Activated CD8-positive, alpha-beta memory T cell treated with anti-CD3 and anti-CD28 coated beads, Interleukin-2, amount 50 U/mL, for 1 hour (primary cell): ENCODE results near the gene MPHOSPH10.
A peak's percentile ranks its signal among the peaks of the same experiment; 100 is the strongest.
"Not testable (repeated sequence)": the region's sequence is repeated elsewhere in the genome, so short reads cannot be mapped to it uniquely, and the experiment has no call there.

Experiments
- DNase-seq: peaks from one replicate; pipeline ENCODE4 v3.0.0-alpha.2; 2020; ENCODE audit errors: extremely low read depth

The MPHOSPH10 gene, protein sequence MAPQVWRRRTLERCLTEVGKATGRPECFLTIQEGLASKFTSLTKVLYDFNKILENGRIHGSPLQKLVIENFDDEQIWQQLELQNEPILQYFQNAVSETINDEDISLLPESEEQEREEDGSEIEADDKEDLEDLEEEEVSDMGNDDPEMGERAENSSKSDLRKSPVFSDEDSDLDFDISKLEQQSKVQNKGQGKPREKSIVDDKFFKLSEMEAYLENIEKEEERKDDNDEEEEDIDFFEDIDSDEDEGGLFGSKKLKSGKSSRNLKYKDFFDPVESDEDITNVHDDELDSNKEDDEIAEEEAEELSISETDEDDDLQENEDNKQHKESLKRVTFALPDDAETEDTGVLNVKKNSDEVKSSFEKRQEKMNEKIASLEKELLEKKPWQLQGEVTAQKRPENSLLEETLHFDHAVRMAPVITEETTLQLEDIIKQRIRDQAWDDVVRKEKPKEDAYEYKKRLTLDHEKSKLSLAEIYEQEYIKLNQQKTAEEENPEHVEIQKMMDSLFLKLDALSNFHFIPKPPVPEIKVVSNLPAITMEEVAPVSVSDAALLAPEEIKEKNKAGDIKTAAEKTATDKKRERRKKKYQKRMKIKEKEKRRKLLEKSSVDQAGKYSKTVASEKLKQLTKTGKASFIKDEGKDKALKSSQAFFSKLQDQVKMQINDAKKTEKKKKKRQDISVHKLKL

DNA sequence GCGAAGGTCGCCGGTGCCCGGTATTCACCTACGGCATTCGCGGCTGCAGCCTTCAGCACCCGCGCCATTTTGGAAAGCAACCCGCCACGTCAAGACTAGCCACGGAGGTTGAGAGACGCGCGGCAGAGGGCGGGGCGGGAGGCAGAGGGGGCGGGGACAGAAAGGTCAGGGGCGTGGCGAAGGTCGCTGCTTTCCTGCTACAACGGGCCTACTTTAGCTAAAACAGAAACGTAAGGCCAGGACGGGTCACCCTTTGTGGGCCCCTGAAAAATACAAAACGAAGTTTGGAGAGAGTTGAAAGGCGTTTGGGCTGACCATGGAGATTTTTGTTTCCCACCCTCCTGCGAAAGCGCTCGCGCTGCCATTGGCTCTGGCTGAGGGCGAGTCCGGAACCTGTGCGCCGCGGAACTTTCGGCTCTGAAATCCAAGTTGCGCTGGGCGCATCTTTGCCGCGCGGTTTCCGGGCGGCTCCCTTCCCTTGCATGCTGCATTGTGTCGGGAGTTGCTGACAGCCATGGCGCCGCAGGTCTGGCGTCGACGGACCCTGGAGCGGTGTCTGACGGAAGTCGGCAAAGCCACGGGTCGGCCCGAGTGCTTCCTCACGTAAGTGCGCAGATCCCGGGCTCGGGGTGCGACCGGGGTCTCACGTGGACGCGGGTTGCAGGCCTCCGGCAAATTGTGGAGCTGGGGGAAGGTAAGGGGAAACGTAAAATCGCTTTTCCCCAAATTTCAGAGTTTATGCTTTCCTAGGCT, at the start of gene MPHOSPH10, which contains the start of gene MCEE:
Gene MPHOSPH10 (plus strand): TSS at position 483 of the 753 bp plus-strand sequence. CDS start 32 bp downstream, at position 515.
Gene MCEE (minus strand): TSS at position 78 of the 753 bp plus-strand sequence. CDS start 10 bp downstream, at position 68.
- DNase-seq: peak; percentile 68

DNA sequence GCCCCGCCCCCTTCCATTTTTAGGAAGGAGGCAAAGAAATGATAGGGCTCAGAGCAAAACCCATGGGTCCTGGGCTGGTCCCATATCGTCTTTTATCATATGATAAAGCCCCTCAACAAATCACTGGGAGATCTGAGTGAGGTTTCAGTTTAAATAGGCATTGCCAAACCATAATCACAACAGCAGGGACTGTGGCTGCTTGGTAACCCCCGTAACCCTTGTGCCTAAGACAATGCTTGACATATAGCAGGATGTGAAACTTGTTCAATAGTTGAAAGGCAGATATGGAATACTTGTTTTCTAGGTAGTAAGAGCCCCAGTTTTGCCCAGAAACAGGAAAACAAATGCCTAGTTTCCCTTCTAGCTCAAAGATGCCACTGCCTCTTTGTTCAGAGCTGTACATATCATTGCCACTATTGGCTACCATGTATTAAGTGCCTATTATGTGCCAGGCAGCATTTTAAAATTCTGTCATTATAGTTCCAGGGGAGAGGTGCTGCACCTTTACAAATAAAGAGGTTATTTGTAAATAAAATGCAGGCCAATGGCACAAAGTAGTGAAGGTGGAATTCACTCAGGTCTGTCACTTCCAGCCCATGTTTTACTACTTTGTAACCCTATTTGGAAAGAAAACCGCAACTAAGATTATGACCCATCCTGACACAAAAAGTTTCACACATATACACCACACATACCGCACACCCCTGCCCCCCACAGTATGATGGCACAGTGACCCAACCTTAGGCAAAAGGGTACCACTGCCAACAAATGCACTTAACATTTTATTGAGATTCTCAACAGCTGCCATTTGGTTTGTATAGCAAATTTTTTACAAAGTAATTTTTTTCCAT, 47.8 kb upstream of the MPHOSPH10 start:
- DNase-seq: no peak

DNA sequence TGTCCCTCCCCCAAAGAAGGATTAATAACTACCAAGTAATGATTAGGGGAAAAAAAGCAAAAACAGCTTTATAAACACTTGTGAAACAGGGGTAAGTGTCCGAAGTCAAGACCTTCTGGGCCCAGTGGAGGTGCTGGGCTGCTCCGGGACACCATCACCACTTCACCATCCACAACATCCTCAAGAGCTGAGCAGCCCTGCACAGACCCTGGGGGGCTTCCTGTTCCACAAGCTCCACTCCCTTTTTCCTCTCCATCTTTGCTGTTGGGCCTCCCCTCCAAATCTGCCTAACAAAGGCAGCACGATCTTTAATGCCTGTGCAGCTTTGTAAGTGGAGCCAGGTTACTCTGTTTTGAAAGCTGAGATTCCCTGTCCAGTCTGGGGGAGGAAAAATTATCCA, 47.1 kb upstream of the MPHOSPH10 start:
- not testable (repeated sequence) for DNase-seq

DNA sequence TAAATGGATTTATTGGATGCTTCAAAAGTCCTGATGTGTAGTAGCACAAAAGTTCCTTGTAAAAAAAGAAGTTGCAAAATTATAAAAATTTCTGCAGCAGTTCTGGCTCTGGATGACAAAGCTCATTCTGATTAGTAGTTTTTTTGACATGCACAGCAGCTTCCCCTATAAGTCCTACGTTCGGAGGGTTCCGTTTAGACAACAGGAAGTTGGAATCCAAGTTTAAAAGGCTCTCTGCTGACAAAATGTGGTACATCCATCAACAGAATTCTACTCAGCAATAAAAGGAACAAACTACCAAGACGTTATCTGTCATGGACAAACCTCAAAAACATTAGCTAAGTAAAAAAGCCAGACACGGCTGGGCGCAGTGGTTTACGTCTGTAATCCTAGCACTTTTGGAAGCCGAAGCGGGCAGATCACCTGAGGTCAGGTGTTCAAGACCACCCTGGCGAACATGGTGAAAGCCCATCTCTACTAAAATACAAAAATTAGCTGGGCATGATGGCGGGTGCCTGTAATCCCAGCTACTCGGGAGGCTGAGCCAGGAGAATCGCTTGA, 46.6 kb upstream of the MPHOSPH10 start:
- DNase-seq: not testable (repeated sequence)

DNA sequence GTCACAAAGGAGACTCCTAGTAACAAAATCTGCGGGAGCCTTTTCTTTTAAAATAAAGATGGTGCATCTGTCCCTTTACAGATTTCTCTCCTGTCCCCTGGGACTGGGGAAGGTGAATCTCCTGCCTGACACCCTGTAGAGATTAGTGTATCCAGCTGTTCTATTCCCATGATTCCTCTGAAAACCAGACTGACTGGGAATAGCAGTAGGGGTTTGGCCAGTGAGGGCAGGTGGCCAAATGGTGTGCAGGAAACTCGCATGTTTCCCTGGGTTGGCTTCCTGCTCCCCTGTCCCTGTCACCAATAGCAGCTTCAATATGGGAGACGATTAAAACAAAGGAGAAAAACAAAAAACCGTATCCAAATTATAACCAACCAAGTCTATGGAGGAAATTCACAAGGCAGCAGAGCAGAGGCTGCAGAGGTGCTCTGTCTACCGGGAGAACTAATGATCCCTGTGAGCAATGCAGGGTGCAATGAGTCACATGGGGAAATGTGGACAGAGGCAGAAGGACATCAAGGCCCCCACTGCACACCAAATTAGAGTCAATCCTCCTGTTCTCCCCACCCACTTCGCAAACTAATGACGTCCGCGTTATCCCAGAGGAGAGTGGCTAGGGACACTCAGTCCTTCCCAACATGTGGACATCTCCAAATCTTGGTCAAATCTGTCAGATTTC, 45.0 kb upstream of the MPHOSPH10 start:
- not testable (repeated sequence) for DNase-seq

DNA sequence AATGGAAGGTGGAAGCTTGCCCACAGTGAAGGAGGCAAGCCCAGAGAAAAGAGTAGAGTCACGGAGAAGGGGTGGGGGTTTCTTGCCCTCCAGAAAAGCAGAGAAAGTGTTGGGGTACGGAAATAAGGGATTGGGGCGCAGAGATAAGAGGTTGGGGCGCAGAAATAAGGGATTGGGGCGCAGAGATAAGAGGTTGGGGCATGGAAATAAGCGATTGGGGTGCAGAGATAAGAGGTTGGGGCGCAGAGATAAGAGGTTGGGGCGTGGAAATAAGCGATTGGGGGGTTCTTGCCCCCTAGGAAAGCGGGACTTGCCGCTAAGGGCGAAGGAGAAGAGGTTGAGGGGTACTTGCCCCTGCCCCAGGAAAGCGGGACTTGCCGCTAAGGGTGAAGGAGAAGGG, 41.0 kb upstream of the MPHOSPH10 start:
- not testable (repeated sequence) for DNase-seq

DNA sequence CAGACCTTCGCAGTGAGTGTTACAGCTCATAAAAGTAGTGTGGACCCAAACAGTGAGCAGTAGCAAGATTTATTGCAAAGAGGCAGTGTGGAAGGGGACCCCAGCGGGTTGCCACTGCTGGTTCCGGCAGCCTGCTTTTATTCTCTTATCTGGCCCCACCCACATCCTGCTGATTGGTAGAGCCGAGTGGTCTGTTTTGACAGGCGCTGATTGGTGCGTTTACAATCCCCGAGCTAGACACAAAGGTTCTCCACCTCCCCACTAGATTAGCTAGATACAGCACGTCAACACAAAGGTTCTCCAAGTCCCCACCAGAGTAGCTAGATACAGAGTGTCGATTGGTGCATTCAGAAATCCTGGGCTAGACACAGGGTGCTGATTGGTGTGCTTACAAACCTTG, 38.6 kb upstream of the MPHOSPH10 start:
- DNase-seq: not testable (repeated sequence)

DNA sequence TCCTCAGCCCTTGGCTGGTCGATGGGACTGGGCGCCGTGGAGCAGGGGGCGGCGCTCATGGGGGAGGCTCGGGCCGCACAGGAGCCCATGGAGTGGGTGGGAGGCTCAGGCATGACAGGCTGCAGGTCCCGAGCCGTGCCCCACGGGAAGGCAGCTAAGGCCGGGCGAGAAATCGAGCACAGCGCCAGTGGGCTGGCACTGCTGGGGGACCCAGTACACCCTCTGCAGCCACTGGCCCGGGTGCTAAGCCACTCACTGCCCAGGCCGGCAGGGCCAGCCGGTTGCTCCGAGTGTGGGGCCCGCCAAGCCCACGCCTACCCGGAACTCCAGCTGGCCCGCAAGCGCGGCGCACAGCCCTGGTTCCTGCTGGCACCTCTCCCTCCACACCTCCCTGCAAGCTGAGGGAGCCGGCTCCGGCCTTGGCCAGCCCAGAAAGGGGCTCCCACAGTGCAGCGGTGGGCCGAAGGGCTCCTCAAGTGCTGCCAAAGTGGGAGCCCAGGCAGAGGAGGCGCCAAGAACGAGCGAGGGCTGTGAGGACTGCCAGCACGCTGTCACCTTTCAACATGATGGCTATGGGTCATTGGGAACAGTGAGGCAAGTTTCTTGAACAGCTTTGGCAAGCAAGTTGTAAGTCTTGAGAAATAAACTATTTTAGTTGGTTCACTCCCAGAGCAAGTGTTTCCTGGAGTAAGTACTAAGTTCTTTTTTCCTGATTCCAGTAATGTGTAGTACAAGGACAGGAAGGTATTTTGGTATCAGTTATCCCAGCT, 37.8 kb upstream of the MPHOSPH10 start:
- not testable (repeated sequence) for DNase-seq

DNA sequence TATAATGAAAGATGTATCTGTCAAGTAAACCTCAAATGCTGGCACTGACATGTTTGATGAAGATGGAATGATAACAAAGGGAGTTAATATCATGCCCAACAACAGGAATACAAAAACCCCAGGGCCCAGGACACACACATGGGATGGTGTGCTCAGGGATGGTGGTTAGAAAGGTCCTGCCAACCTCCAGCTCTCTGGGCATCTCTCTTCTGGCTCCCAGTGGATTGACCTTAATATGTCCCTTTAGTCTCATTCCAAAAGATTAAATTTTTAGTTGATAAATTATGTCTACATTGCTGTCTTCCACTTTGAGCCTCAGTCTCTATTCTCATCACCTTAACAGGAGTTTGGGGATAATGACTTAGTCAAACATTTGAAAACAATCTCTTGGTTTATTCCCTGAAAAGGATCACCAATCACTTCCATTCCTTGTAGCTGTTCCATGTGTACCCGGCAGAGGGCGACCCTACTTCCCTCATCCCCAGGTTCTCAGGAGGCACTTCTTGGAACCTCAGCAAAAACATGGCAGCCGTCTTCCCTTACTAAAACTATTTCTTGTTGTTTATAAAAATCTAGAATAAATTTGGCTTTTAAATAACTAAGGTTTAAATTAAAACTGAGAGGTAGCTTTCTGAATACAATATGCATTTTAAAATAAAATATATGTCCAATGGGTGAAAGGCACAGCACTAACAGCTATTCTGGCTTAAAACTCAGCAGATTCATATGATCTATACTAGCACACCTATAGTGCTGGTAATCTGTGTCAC, 30.1 kb upstream of the MPHOSPH10 start:
- DNase-seq: no peak

DNA sequence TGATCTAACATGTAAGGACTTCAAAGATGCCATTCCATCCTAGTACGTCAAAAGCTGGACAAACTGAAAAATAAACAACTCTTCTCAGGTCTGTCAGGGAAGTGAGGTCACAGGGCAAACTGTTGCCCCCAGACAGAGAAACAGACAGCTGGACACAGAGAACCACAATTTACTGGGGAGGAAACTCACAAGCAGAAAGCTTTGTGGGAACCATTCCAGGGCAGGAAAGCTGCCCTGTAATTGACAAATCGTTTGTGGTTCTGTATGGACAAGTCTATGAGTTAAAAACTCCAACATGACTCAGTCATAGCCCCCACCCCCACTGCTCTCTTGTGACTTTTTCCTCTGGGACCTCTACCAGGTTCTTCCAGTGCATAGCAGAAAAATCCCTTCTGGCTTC, 28.8 kb upstream of the MPHOSPH10 start:
- no peak for DNase-seq

DNA sequence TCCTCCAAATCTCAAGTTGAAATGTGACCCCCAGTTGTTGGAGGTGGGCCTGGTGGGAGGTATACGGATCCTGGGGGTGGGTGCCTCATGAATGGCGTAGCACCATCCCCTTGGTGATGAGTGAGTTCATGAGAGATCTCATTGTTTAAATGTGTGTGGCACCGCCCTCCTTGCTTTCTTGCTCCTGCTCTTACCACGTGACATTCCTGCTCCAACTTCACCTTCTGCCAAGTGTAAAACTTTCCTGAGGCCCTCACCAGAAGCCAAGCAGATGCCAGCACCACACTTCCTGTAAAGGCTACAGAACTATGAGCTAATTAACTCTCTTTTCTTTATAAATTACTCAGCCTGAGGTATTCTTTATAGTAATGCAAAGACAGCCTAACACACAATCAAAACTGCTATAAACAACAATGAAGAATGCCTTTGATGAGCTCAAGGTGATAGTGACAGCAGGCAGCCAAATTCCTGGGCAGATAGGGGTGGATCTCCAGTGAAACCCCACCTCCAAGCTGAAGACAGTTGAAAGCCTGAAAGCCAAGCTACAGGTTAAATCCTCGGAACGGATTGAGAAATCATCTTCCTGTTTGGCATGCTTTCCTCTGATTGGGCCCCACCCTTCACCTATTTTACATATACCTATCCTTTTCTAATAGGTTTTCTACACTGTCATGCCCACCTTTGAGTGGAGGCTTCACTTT, 27.3 kb upstream of the MPHOSPH10 start:
- DNase-seq: no peak

DNA sequence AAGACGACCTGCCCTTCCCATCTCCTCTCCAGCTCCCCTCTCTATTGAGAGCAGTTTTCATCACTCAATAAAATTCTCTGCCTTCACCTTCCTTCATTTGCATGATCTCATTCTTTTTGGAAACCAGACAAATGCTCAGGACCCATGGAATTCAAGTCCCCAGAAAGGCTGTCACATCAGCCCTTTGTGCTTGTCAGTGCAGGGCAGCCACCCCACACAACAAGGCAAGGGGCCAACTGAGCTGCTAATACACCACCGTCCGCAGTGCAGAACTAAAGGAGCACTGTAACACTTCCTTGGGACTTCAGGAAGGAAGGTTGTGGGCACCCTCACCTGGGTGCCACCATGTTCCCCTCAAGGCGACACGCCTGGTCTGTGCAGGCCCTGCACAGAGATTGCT, 26.6 kb upstream of the MPHOSPH10 start:
- DNase-seq: no peak

DNA sequence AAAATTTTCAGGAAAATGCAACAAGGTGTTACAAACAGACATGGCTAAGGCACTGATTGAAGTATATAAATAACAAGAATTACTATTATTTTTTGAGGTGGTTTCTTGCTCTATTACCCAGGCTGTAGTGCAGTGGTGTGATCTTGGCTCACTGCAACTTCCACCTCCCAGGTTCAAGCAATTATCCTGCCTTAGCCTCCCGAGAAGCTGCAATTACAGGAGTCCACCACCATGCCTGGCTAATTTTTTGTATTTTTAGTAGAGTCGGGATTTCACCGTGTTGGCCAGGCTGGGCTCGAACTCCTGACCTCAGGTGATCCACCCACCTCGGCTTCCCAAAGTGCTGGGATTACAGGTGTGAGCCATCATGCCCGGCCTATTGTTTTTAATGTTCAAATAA, 24.0 kb upstream of the MPHOSPH10 start:
- not testable (repeated sequence) for DNase-seq

DNA sequence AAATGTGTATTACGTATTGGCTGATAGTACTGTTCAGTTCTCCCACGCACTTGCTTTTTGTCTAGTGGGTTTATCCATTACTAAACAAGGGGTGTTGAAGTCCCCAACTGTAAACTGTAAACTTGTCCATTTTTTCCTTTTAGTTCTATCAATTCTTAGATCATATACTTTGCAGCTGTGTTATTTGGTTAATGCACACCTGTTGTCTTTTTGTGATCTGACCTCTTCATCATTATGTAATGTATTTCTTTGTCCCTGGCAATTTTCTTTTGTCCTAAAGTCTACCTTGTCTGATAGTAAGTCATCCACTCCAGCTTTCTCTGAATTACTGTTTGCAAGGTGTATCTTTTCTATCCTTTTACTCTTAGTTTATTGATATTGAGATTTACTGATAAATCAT, 22.3 kb upstream of the MPHOSPH10 start:
- DNase-seq: no peak

DNA sequence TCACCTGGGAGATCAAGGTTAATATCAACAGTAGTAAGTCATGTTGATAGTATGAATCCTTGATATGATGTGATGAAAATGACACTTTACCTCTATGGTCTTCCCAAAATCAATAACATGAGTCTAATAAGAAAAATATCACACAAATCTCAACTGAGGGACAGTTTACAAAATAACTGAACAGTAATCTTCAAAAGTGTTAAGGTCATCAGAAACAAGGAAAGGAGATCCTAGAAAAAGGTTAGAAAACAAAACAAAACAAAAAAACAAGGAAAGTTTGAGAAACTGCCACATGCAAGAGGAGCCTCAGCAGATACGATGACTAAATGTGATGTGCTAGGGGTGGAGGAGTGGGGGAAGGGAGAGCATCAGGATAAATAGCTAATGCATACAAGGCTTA, 16.6 kb upstream of the MPHOSPH10 start:
- no peak for DNase-seq

DNA sequence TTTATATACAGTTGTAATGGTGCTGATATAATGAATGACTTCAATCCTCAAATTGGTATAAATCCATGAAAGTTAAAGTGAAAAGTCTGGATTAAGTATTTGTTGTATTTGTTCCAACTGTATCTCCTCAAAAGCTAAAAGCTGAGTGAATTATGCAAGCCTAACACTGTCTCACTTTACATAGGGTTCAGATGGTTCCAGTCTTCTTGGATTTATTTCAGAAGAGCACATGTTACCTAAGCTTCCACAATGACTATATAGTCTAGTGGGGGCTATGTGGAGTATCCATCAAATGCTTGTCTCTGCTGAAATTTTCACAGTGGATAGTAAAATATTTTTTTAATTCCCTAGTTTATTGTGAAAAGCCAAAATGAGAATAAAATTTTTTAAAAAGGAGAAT, 13.4 kb upstream of the MPHOSPH10 start:
- DNase-seq: no peak

DNA sequence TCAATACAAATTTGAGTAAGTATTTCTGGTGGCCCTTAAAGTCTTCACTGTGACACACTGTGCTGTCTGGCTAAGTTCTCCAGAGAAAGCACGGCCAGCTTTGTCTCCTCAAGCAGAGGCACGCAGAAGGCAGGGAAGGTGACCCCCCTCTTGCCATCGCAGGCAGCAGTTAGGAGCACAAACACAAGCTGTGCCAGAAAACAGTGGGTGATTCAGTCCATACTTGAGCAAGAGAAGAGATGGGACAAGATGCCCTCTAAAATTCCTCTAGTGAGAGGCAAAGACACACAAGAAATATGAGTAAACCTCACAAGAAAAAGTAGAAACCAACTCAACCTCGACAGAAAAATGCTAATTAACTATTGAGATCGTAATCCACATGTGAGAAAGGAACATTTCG, 10.2 kb upstream of the MPHOSPH10 start:
- no peak for DNase-seq

DNA sequence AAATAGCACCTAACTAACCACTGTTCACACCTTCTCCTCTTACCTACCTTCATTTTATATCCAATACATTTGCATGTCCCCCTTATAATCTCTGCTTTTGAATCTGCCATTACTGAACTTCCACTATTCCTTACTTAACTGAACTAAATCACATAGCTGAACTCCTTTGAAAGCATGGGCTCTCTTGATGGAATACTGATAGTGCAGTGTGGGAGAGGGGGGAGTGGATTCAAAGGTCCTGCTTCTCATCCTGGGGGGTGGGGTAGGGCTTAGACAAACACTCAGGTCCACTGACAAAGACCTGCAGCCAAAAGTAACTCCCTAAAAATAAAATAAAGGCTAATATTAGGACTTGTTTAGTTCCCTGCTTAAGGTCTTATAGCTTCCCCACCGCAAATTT, 9.0 kb upstream of the MPHOSPH10 start:
- no peak for DNase-seq
